Body of pancreas (tissue), 4 donors: Measurements from ENCODE around the gene MCCD1. TPM values are rescaled to one million over a fixed set of nuclear protein-coding genes. Genes with fewer than 3 reads are reported as not detected.
"Not testable (repeated sequence)": the region's sequence is repeated elsewhere in the genome, so short reads cannot be mapped to it uniquely, and the experiment has no call there.

ENCODE experiments used
- ATAC-seq: fragments of 150-250 bp; one replicate; pipeline ENCODE4 v1.9.1; 2016
- DNase-seq, 4 donors: peaks; one replicate each; pipeline ENCODE4 v3.0.0-alpha.2; 2019
- H3K27ac ChIP-seq, 4 donors: fragments of 200-600 bp; sonication (generic); 1 replicate in 3 of 4; 2 replicates in 1 of 4; pipeline versions ENCODE4 v1.5.1 to v1.6.1; 2016 to 2019; ENCODE audit warnings: mild to moderate bottlenecking in 1 of 4, mixed read lengths in 1 of 4, moderate library complexity in 1 of 4
- H3K27me3 ChIP-seq, 2 donors: fragments of 200-600 bp; sonication (generic); one replicate each; pipeline ENCODE4 v1.6.0; 2016; ENCODE audit warnings: mild to moderate bottlenecking in 1 of 2
- H3K36me3 ChIP-seq, 2 donors: fragments of 200-600 bp; sonication (generic); replicated peaks in 1 of 2; 2 replicates each; pipeline ENCODE4 v1.5.1; 2016; ENCODE audit warnings: low read depth in 2 of 2; ENCODE audit not compliant: insufficient read depth in 1 of 2
- H3K4me1 ChIP-seq: fragments of 200-600 bp; sonication (generic); one replicate; pipeline ENCODE4 v1.6.0; 2016
- H3K4me3 ChIP-seq, 2 donors: fragments of 200-600 bp; sonication (generic); 1 replicate in 1 of 2; 2 replicates in 1 of 2; pipeline ENCODE4 v1.5.1; 2016 to 2019
- H3K9me3 ChIP-seq, 3 donors: fragments of 200-600 bp; sonication (generic); 1 replicate in 2 of 3; 2 replicates in 1 of 3; pipeline ENCODE4 v1.5.1; 2016
- POLR2A ChIP-seq, 3 donors: fragments of 450-650 bp; IDR thresholded peaks; one replicate each; pipeline ENCODE4 v1.6.1; 2016; ENCODE audit warnings: antibody characterized with exemption in 3 of 3, mild to moderate bottlenecking in 2 of 3
- WGBS, 2 donors: methylation state at CpG; one replicate each; pipeline ENCODE4 v1.1.5; 2017; 5-methylcytosine and 5-hydroxymethylcytosine counted together
- intact Hi-C: fragments of 100-400 bp; cut with DNase I; formaldehyde crosslinking; loops from one replicate; pipeline ENCODE4 v1.15.1; 2023
- total RNA-seq, 2 donors: library from RNA; depleted of rRNA; stranded (reverse); fragments of >200 nt; gene quantifications; one replicate each; pipeline ENCODE4 v1.1.0, GENCODE V29; 2016
- TF ChIP-seq, protein P1 (sequence below), 7 experiments: fragments of 450-650 bp in 4 of 7; fragments of 200-600 bp in 3 of 7; sonication (generic) in 3 of 7; IDR thresholded peaks; one replicate each; pipeline ENCODE4 v1.5.1; 2016 to 2019; ENCODE audit warnings: antibody characterized with exemption in 7 of 7

Gene MCCD1
- total RNA-seq, 2 donors from 2014 or later: not detected

DNA sequence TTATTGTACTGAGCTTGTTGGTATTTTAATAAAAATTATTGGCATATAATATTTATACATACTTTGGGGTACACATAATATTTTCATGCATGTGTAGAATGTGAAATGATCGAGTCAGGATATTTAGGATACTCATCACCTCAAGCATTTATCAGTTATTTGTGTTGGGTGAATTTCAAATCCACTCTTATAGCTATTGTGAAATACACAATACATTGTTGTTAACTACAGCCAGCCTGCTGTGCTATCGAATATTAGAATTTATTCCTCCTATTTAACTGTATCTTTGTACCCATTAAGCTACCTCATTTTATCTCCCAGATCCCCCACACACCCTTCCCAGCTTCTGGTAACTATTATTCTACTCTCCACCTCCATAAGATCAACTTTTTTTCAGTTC lies 45.4 kb upstream of the MCCD1 start:
- Histone ChIP-seq H3K36me3 (no peaks in the 10 kb centered on the region), H3K27me3 (no peaks in the 10 kb centered on the region), H3K4me3 (no peak overlapping the region), H3K4me1 (no peaks in the 10 kb centered on the region), H3K27ac (no peak overlapping the region), H3K9me3 (no peaks in the 10 kb centered on the region)
- 30 to 45% methylated on average over 2 of the region's 2 CpGs for WGBS, 2 donors
- ATAC-seq (no peak), DNase-seq (no peak)
- TF ChIP-seq, protein P1, sequence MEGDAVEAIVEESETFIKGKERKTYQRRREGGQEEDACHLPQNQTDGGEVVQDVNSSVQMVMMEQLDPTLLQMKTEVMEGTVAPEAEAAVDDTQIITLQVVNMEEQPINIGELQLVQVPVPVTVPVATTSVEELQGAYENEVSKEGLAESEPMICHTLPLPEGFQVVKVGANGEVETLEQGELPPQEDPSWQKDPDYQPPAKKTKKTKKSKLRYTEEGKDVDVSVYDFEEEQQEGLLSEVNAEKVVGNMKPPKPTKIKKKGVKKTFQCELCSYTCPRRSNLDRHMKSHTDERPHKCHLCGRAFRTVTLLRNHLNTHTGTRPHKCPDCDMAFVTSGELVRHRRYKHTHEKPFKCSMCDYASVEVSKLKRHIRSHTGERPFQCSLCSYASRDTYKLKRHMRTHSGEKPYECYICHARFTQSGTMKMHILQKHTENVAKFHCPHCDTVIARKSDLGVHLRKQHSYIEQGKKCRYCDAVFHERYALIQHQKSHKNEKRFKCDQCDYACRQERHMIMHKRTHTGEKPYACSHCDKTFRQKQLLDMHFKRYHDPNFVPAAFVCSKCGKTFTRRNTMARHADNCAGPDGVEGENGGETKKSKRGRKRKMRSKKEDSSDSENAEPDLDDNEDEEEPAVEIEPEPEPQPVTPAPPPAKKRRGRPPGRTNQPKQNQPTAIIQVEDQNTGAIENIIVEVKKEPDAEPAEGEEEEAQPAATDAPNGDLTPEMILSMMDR (IDR thresholded peaks at IDR 0.05): no peak
- no peak for TF ChIP-seq POLR2A (IDR thresholded peaks at IDR 0.05)
- intact Hi-C loops: no loop called here

DNA sequence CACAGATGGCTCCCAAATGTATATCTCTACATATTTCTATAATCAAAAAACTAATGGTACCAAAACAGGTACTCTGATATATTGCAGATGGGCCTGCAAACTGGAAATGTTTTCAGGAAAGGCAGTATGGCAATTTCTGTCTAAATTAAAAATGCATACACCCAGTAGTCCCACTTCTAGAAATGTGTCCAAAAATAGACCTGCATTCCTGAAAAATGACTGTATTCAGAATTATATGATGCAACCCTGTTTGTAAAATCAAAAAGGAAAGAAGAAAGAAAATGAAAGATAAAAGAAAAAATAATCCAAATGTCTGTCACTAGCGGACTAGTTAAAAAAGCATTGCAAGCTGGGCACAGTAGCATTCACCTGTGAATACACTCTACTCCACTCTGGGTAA lies 43.7 kb upstream of the MCCD1 start:
- ATAC-seq (no peak), DNase-seq (no peak)
- 56 to 65% methylated on average over 1 of the region's 1 CpG for WGBS, 2 donors
- no peaks in the 10 kb centered on the region for H3K4me1 ChIP-seq
- H3K9me3 ChIP-seq: no peaks in the 10 kb centered on the region
- H3K4me3 ChIP-seq: no peak overlapping the region
- intact Hi-C loops: no loop called here
- TF ChIP-seq, protein P1 (IDR thresholded peaks at IDR 0.05): no peak
- TF ChIP-seq POLR2A (IDR thresholded peaks at IDR 0.05): no peak
- H3K27ac ChIP-seq: no peak overlapping the region
- H3K27me3 ChIP-seq: no peaks in the 10 kb centered on the region
- no peaks in the 10 kb centered on the region for H3K36me3 ChIP-seq

- intact Hi-C loops, H3K27ac ChIP-seq, H3K9me3 ChIP-seq, H3K36me3 ChIP-seq, DNase-seq, H3K4me3 ChIP-seq, H3K27me3 ChIP-seq, H3K4me1 ChIP-seq: not testable (repeated sequence)
- WGBS, 2 donors: 0% methylated on average over 2 of the region's 9 CpGs; no CpG with 5 or more reads in 1 of the 2 donors
- peak; percentile 84 for ATAC-seq
Observed at GRCh38 chr6:31486065-31486837, 42.5 kb upstream of the MCCD1 start.

GRCh38 chr6:31487674-31488073 lies 41.1 kb upstream of the MCCD1 start:
- ATAC-seq, intact Hi-C loops, H3K4me1 ChIP-seq, H3K4me3 ChIP-seq, H3K36me3 ChIP-seq, H3K27ac ChIP-seq, H3K9me3 ChIP-seq, H3K27me3 ChIP-seq, DNase-seq: not testable (repeated sequence)
- 67 to 77% methylated on average over 4 to 6 of the region's 6 CpGs for whole genome bisulfite sequencing, 2 donors

DNA sequence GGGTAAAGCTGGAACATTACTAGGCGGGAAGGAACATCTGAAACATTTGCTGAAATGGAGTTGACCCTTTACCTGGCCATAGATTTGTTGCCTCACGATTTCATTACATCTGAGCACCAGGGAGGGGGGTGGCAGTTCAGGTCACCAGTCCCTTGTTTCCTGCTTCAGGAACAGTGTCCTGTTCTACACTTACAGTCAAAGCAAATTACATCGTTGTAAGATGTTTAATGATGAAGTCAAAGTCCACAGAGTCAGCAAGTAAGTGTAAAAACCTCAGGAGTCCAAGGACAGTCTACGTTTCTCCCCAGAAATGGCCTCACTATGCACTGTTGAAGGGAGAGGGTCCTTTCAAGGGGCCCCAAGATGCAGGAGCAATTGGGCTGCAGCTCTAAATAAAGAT lies 39.7 kb upstream of the MCCD1 start:
- no peak for ATAC-seq
- Histone ChIP-seq H3K27ac (no peak overlapping the region), H3K36me3 (no peaks in the 10 kb centered on the region), H3K27me3 (no peaks in the 10 kb centered on the region), H3K4me3 (no peak overlapping the region), H3K4me1 (peaks cover 7% of the 10 kb centered on the region), H3K9me3 (no peaks in the 10 kb centered on the region)
- intact Hi-C loops: no loop called here
- TF ChIP-seq POLR2A (IDR thresholded peaks at IDR 0.05): no peak
- TF ChIP-seq, protein P1 (IDR thresholded peaks at IDR 0.05): no peak
- 37 to 54% methylated on average over 4 of the region's 4 CpGs for WGBS, 2 donors
- no peak for DNase-seq
